GM13976 (cell line): ENCODE measurements around the gene FAF2.

Experiments
- DNase-seq: peaks from one replicate; pipeline ENCODE4 v3.0.0; 2012; ENCODE audit warnings: low spot score
- in situ Hi-C: fragments of 300-500 bp; cut with MboI; formaldehyde crosslinking; loops from one replicate; pipeline ENCODE4 v1.12.0; 2022; ENCODE audit warnings: low sequenced_read_pairs, mixed read lengths, inconsistent platforms; ENCODE audit not compliant: unreplicated experiment
- TF ChIP-seq, protein P1 (sequence below): IDR thresholded peaks from 2 replicates; pipeline ENCODE4 v1.5.1; 2012; ENCODE audit warnings: borderline replicate concordance, mild to moderate bottlenecking; ENCODE audit not compliant: insufficient read depth; ENCODE audit errors: extremely low read depth, missing control alignments, control extremely low read depth

FAF2 gene

GRCh38 chr5:176508603-176509002 lies 60.4 kb downstream of the FAF2 start:
- TF ChIP-seq, protein P1, sequence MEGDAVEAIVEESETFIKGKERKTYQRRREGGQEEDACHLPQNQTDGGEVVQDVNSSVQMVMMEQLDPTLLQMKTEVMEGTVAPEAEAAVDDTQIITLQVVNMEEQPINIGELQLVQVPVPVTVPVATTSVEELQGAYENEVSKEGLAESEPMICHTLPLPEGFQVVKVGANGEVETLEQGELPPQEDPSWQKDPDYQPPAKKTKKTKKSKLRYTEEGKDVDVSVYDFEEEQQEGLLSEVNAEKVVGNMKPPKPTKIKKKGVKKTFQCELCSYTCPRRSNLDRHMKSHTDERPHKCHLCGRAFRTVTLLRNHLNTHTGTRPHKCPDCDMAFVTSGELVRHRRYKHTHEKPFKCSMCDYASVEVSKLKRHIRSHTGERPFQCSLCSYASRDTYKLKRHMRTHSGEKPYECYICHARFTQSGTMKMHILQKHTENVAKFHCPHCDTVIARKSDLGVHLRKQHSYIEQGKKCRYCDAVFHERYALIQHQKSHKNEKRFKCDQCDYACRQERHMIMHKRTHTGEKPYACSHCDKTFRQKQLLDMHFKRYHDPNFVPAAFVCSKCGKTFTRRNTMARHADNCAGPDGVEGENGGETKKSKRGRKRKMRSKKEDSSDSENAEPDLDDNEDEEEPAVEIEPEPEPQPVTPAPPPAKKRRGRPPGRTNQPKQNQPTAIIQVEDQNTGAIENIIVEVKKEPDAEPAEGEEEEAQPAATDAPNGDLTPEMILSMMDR, result no peak
- no peak for DNase-seq
- in situ Hi-C loops, result no loop called here

GRCh38 chr5:176513788-176514187 lies 65.6 kb downstream of the FAF2 start:
- in situ Hi-C loops, result no loop called here
- DNase-seq, result no peak
- TF ChIP-seq, protein P1, result no peak

DNA sequence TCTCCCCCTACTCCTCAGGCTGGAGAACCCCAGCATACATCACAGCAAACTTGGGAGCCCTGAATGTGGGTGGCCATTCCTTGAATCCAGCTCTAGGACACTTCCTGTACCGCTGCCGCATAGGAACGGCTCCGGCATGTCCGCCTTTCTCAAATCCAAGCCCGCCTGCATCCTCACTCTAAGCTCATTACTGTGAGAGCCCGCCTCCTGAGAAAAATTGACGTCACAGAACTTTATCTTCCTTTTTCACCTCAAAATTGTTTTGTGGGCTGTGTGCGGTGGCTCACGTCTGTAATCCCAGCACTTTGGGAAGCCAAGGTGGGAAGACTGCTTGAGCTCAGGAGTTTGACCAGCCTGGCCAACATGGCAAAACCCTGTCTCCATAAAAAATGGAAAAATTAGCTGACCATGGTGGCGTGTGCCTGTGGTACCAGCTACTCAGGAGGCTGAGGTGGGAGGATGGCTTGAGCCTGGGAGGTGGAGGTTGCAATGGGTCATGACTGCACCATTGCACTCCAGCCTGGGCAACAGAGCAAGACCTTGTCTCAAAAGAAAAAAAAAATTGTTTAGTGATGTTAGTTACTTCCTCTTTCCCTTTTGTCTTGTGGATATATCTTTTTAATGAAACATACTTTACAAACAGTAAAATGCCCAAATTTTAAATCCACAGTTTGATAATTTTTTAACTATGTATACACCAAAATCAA lies 66.2 kb downstream of the FAF2 start:
- TF ChIP-seq, protein P1, result no peak
- no peak for DNase-seq
- in situ Hi-C loops, result no loop called here

GRCh38 chr5:176515396-176515795 lies 67.2 kb downstream of the FAF2 start:
- in situ Hi-C loops, result no loop called here
- DNase-seq, result no peak
- TF ChIP-seq, protein P1, result no peak

GRCh38 chr5:176517053-176517661 lies 69.0 kb downstream of the FAF2 start:
- in situ Hi-C loops, result no loop called here
- no peak for DNase-seq
- TF ChIP-seq, protein P1, result no peak

- no peak for DNase-seq
- TF ChIP-seq, protein P1, result no peak
- in situ Hi-C loops, result no loop called here
These were observed 71.9 kb downstream of the FAF2 start for GRCh38 chr5:176519810-176520720.
